ENCODE data around the gene HCFC1R1. TPM values are rescaled to one million over a fixed set of nuclear protein-coding genes. Genes with fewer than 3 reads are reported as not detected.

HCFC1R1 gene
- total RNA-seq, 1 experiment from 2014 or later = 75.4 TPM

DNA sequence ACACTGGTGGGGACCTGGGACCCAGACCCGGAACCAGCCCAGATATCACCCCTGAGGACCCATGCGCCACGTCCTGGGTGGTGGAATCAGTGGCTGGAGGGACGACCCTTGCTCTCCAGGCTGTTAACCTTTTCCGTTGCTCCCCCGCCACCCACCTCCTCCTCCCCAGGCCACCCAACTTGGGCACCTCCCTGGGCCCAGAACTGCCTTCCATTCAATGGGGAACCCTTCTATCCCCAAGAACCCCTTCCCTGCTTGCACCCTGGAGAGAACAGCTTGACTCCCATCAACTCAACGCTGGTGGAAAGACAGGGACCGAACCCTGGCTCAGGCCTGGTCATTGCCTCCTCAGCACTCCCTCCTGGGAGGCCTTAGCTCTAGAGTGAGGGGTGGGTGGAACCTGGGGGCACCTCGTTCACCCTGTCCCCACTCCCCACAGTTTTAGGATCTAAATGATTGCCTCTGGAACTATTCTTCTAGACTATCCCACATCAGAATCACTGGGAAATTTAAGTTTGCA is 36.0 kb upstream of the HCFC1R1 start:
- intact Hi-C loops (cut with micrococcal nuclease; ENCODE audit: unreplicated experiment) = loop anchor here (2.0 kb wide), 1 partner anchor 69 kb away; no protein-coding TSS in a partner anchor
- Mint-ChIP-seq H3K4me3 (ENCODE audit: low read depth, unreplicated experiment) (peak overlapping the region; percentile 96), H3K36me3 (ENCODE audit: insufficient read depth, unreplicated experiment) (peaks cover 17% of the 10 kb centered on the region), H3K27me3 (ENCODE audit: unreplicated experiment) (no peaks in the 10 kb centered on the region), H3K9me3 (ENCODE audit: low read depth, unreplicated experiment) (peaks cover 2% of the 10 kb centered on the region), H3K4me1 (ENCODE audit: low read depth, unreplicated experiment) (peaks cover 8% of the 10 kb centered on the region), H3K27ac (ENCODE audit: unreplicated experiment) (peak overlapping the region; percentile 55)
- BruUV-seq (replicated peaks) = no TSS peak
- CTCF ChIA-PET = interaction anchor here (0.6 to 2.2 kb wide), 12 partner anchors 14 to 114 kb away, joined by 3 to 48 read pairs (median 6); partner anchors contain the start of genes MMP25 and ZNF205
- no peak for DNase-seq
- TF ChIP-seq CTCF (IDR thresholded peaks at IDR 0.05; ENCODE audit: unreplicated experiment) = no peak

- CTCF ChIA-PET = interaction anchor here (0.5 to 2.2 kb wide), 24 partner anchors 14 to 154 kb away, joined by 3 to 48 read pairs (median 6); partner anchors contain the start of genes MMP25, ZNF205 and ZNF213
- H3K4me1 Mint-ChIP-seq (ENCODE audit: low read depth, unreplicated experiment) = peaks cover 2% of the 10 kb centered on the region
- peak; percentile 97 for DNase-seq
- H3K9me3 Mint-ChIP-seq (ENCODE audit: low read depth, unreplicated experiment) = peaks cover 2% of the 10 kb centered on the region
- intact Hi-C loops (cut with micrococcal nuclease; ENCODE audit: unreplicated experiment) = loop anchor here (2.0 kb wide), 1 partner anchor 70 kb away; no protein-coding TSS in a partner anchor
- H3K4me3 Mint-ChIP-seq (ENCODE audit: low read depth, unreplicated experiment) = peak overlapping the region; percentile 96
- no peaks in the 10 kb centered on the region for H3K27me3 Mint-ChIP-seq (ENCODE audit: unreplicated experiment)
- H3K27ac Mint-ChIP-seq (ENCODE audit: unreplicated experiment) = peak overlapping the region; percentile 55
- peak; percentile 97 for TF ChIP-seq CTCF (IDR thresholded peaks at IDR 0.05; ENCODE audit: unreplicated experiment)
- BruUV-seq (replicated peaks) = no TSS peak
- H3K36me3 Mint-ChIP-seq (ENCODE audit: insufficient read depth, unreplicated experiment) = peaks cover 20% of the 10 kb centered on the region
These were observed 35.4 kb upstream of the HCFC1R1 start for GRCh38 chr16:3059041-3059722.

DNA sequence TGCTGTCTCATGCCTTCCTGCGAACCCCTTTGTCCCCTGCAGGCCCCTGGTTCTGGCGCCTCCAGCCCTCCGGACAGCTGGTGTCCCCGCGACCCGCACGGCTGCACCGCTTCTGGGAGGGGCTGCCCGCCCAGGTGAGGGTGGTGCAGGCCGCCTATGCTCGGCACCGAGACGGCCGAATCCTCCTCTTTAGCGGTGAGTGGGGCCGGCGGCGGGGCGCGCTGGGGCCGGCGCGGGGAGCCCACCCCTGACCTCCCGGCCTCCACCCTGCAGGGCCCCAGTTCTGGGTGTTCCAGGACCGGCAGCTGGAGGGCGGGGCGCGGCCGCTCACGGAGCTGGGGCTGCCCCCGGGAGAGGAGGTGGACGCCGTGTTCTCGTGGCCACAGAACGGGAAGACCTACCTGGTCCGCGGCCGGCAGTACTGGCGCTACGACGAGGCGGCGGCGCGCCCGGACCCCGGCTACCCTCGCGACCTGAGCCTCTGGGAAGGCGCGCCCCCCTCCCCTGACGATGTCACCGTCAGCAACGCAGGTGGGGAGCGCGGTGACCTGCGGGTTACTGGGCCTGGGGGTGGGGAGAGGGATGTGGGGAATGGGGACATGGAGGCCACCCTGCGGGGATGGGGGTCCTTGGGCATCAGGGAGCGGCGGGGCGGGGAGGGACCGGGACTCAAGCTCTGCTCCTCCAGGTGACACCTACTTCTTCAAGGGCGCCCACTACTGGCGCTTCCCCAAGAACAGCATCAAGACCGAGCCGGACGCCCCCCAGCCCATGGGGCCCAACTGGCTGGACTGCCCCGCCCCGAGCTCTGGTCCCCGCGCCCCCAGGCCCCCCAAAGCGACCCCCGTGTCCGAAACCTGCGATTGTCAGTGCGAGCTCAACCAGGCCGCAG is 34.6 kb upstream of the HCFC1R1 start:
- peak overlapping the region; percentile 34 for H3K27ac Mint-ChIP-seq (ENCODE audit: unreplicated experiment)
- intact Hi-C loops (cut with micrococcal nuclease; ENCODE audit: unreplicated experiment) = loop anchor here (2.0 kb wide), 1 partner anchor 70 kb away; no protein-coding TSS in a partner anchor
- peaks cover 20% of the 10 kb centered on the region for H3K36me3 Mint-ChIP-seq (ENCODE audit: insufficient read depth, unreplicated experiment)
- DNase-seq = peak; percentile 64
- H3K4me1 Mint-ChIP-seq (ENCODE audit: low read depth, unreplicated experiment) = no peaks in the 10 kb centered on the region
- no peak for TF ChIP-seq CTCF (IDR thresholded peaks at IDR 0.05; ENCODE audit: unreplicated experiment)
- BruUV-seq (replicated peaks) = no TSS peak
- H3K9me3 Mint-ChIP-seq (ENCODE audit: low read depth, unreplicated experiment) = peaks cover 2% of the 10 kb centered on the region
- peak overlapping the region; percentile 96 for H3K4me3 Mint-ChIP-seq (ENCODE audit: low read depth, unreplicated experiment)
- H3K27me3 Mint-ChIP-seq (ENCODE audit: unreplicated experiment) = no peaks in the 10 kb centered on the region
- CTCF ChIA-PET = interaction anchor here (0.5 to 2.2 kb wide), 25 partner anchors 9 to 1557 kb away, joined by 3 to 48 read pairs (median 6); partner anchors contain the start of genes MMP25, ZNF205 and ZNF213

Measured in Calu3 (cell line).